ENCODE data around the gene XPNPEP2.

Gene XPNPEP2

DNA sequence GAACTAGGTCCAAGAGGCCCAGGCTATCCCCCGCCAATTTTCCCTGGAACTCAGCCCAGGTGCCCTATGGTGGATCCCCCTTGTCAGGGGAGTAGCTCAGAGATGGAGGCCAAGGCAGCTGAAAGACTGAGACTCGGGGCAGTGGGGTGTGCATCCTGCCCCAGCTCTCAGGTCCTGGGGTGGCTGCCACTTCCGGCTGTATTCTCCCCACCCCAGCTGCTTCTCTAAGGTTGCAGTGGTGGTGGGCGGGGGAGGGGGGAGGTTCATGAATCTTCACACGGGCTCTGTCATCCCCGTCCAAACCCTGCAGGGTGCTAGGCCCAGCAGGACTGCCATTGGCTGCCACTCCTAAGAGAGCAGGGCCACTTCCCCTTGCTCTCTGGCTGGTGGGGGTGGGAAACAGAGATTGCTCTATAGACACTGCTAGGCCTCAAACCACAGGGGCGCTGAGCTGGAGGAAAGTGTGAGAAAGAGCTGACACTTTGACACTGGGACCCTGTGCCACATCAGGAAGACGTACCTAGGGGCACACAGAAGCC, 42.4 kb downstream of the XPNPEP2 start:
- no peak for DNase-seq

DNA sequence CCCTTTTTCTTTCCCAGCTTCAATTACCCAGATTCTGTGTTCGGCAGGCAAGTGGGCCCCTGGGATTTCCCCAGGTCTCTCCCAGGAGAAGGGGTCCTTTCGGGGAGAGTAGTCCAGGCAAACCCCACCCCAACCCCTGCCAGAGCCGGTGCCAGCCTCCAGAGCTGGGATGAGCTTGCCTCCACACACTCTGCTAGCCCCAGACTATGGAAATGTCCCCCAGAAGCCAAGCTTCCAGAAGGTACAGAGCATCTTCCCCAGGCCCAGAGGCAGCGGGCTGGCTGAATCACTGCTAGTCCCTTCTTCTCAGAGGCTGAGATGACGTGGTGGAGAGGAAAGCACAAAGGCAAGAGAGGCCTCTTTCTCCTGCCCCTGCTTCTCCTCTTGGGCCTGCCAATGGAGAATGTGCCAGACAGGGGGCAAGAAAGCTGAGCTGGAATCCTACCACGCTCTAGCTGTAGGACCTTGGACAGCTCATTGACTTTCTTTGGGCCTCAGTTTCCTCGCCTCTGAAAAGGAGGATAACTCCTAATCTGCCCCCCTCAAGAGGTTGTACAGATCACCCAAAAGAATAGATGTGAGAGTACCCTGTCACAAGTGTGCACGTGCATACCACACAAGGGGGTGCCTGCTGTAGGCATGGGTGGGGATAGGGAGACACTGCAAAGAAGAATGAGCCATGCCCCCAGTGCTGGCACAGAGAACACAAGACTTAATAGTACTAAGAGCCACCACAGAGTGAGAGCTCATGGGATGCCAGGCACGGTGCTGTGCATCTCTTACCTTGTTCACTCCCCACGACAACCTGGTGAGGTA, 43.1 kb downstream of the XPNPEP2 start:
- no peak for DNase-seq

DNA sequence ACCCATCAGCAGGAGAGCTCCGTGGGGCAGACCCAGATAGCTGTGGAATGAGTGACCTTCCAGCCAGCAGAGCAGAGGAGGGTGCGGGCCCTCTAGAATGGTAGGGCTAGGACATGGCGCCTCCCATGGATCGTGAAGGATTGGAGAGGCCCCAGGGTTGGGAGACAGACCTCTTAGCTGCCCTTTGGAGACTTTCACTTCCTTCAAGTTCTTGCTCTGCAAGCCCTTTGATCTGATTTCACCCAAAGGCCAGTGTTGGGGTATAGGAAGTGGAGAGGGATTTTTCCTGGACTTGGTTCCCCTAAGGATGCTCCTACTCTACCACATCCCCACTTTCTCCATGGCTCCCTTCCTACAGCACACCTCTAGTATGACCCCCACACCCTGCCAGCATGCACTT, 43.9 kb downstream of the XPNPEP2 start:
- DNase-seq: no peak

DNA sequence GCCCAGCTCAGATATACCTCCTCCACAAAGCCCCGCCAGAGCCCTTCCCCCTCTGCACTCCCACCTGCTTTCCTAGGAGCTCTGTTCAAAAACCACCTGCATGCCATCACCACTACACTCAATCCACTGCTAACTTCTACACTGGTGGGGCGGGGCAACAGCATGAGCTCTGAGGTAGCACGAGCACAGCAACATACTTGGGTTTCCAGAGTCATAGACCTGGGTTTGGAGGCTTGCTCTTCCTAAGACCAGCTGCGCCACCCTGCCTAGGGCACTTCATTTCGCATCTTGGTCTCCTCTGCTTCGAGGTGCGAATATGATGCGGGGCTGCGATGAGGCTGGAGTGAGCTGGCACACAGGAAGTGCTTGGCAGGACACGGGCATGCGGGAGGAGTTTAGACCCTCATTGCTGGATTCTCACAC, 44.5 kb downstream of the XPNPEP2 start:
- DNase-seq: no peak

DNA sequence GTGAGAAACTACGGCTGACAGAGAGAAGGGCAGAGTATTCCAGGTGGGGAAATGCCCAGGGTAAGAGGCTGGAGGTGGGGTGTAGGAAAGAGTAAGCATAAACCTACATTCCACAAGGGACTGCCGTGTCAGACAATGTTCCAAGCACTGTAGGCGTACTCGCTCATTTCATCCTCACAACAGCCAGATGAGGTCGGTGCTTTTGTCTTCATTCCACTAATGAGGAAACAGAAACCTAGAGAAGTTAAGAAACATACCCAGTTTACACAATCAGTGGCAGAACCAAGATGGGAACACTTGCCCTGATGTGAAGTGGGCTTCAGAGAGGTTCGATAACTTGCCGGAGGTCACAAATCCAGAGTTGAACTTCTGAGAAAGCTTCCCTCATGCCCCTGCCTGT, 45.6 kb downstream of the XPNPEP2 start:
- no peak for DNase-seq

DNA sequence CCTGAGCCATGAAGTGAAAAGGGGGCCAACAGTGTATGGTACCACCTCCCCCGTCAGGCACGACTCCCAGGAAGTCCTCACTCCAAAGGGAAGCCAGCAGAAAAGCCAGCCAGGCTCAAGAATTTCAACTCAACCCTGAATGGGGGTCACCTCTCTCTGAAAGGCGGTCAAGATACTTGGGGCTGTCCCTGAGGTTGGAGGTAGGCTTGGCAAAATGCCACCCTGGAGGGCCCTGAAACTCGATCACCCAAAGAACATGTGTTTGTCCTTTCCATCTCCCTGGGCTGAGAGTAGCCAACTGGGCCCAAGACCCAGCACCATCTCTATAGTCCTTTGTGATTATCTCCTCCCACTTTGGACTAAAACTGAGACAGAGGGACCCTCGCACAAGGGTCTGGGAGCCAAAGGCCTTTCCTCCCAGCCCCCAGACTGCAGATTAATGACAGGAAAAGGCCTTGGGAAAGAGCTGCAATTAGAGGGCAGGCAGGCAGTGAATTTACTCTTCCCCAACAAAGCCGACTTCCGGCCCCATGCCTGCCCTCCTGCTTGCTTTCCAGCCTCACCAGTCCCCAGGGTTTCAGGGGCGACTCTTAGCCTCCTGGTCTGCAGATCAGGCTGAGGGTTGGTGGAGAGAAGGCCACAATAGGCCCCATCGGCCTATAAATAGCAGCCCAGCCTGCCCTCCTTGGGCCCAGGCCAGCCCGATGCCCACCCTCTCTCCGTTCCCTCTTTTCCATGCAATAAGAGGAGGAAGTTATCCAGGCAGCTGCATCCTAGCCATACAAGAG, 46.6 kb downstream of the XPNPEP2 start:
- DNase-seq: no peak

DNA sequence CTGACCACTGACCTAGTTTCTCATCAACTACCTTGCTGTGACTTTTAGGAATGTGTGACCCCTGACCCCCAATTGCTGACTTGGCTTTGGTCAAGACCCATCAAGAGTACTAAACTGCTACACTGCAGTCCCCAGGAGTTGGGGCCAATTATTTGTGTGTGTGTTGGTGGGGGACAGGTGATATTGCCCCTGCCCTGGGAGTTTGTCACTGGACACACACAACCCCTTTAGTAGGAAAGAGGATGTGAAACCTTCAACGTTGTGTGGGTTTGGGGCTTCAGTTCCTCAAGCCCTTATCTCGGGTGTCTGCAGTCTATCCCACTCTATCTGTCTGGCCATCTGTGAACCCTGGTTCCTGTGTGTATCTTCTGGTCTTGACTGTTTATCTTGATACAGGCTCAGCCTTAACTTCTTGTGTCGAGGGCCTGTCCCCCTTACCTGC, 47.5 kb downstream of the XPNPEP2 start:
- DNase-seq: no peak

DNA sequence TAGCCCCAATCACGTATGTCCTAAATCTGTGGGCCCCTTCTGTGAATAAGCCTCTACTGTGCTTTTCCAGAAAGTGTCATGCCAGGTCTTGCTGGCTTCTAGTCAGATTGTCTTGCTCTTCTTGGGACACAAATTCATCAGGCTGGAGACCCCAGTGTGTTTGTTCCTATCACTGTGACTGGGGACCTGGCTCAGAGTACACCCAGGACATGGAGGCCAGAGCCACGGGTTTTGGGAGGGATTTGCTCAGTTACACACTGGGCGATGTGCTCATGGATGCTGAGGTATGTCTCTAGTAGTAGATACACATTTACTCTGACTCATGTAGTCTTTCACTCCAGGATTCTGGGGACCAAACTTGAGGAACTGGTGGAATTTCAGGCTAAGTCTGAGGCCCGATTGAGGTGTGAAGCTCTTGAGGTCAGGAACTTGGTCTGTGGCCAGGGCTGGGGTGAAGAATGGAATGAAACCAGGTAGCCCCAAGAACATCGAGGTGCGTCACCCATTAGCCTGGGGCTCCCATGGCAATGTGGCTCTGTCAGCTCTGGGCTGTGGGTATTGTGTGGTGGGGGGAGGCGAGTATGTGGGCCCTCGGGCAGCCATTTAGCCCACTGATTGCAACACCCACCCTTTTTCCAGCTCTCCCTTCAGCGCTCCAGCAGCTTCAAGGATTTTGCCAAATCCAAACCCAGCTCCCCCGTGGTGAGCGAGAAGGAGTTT, 48.7 kb downstream of the XPNPEP2 start:
- DNase-seq: no peak

DNA sequence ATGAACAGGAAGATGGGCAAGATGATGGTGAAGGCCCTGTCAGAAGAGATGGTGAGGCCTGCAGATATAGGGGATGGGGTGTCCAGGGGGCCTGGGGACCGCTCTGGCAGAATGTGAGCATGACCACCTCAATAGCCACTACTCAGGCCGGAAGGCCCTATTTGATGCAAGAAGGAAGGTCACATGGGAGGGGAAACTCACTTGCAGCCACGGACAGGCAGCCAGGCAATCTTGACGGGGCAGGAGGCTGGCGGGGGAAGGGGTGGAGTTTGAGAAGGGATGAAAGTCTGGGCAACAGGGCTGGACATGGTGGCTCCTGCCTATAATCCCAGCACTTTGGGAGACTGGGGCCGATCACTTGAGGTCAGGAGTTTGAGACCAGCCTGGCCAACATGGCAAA, 49.7 kb downstream of the XPNPEP2 start:
- DNase-seq: no peak

DNA sequence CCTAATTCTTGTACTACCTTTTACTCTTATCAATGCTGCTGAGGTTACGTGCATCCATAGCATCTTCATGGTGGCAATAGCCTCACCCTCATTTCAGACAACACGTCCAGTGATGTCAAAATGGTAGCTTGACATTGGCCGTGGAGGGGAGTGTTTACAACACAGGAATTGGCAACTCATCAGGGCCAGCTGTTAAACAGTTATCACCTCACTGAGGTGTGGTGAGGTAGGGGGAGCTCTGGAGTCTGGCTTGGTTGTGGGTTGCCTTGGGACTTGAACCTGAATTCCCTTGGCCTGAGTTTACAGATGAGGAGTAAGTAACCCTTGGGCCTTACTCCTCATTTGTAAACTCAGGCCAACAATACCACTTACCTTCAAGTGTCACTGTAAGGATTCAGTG, 51.4 kb downstream of the XPNPEP2 start:
- DNase-seq: no peak

DNA sequence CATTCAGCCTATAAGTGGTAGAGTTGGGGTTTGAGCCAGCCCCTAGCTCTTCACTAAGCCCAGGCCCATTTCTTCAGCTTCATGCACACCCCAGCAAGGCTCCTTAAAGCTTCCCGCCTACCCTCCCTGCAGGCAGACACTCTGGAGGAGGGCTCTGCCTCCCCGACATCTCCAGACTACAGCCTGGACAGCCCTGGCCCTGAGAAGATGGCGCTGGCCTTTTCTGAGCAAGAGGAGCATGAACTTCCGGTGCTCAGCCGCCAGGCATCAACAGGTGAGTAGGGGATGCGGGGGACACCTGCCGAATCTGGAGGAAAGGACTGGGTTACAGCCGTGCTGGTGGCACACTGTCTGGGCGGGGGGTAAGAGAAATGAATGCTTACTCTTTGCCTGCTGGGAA, 52.0 kb downstream of the XPNPEP2 start:
- no peak for DNase-seq

DNA sequence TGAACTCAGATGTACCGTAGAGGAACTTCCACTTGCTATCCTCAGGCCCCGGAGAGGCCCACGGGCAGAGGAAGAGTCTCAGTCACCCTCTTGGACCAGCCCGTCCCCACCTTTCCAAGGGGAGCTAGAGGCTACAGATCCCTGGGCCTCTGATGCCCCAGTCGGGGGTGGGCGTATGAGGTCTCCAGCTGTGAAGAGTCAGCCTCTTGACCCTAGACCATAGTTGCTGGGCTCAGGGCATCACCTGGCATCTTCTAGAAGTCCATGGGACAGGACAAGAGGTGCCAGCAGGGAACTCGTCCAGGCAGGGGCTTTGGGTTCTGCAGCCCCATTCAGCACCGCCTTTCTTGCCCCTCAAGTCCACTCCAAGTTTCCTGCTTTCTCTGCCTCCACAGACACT, 52.6 kb downstream of the XPNPEP2 start:
- no peak for DNase-seq

DNA sequence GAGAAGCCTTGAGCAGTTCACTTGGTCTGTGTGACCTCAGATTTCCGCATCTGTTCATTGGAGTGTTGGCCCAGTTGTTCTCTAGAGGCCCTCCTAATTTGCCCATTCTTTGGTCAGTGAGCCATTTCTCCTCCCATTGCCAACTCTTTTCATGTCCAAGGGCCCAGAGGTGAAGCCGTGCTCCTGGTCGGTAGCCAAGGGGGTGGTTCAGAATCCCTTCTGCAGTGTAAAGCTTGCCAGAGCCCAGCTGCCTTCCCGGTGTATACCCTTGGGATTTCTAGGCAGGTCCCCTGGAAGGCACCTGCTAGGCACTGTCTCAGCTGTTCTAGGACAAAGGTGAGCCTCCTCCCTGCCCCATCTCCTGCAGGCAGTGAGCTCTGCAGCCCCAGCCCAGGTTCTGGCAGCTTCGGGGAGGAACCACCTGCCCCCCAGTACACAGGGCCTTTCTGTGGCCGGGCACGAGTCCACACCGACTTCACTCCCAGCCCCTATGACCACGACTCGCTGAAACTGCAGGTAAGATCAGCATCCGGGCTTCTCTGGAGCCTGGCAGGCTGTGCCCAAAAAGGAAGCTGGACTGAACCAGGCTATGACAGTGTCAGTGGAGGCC, 53.3 kb downstream of the XPNPEP2 start:
- DNase-seq: peak; percentile 58

DNA sequence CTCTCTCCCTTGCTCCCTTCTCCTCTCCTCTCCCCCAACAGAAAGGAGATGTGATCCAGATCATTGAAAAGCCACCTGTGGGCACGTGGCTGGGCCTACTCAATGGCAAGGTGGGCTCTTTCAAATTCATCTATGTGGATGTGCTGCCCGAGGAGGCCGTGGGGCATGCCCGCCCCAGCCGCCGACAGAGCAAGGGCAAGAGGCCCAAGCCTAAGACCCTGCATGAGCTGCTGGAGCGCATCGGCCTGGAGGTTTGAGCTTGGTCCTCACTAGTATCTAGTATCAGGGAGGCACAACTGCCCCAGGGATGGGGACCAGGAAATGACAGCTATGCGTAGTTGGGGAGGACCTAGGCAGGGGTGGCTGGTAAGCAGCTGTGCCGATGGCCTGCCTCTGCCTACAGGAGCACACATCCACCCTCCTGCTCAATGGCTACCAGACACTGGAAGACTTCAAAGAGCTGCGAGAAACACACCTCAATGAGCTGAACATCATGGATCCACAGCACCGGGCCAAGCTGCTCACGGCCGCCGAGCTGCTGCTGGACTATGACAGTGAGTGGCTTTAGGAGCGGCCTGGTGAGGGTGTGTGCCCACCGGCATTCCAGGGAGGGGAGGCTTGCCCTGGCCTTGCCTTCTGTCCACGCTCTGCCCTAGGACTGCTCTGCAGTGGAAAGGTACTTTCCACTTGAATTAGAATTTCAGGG, 54.0 kb downstream of the XPNPEP2 start:
- DNase-seq: no peak

DNA sequence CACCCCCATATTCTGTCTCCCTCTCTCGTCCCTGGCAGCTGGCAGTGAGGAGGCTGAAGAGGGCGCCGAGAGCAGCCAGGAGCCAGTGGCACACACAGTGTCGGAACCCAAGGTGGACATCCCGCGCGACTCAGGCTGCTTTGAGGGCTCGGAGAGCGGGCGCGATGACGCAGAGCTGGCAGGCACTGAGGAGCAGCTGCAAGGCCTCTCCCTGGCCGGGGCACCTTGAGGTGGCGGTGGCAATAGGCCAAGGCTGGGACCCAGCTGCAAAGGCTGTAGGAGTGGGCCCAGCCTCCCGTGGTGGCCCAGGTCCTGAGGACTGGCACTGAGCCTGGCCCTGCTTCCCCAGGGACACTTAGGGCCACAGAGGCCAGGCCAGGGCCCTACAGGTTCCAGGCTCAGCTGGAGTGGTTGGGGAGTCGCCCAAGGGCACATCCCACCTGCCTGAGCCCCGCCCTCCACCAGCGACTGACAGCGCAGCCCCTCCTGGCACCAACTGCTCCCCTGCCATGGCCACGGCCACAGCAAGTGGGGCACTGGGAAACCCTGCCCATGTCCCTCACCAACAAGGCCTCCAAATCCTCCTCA, 54.9 kb downstream of the XPNPEP2 start:
- DNase-seq: peak; percentile 32

DNA sequence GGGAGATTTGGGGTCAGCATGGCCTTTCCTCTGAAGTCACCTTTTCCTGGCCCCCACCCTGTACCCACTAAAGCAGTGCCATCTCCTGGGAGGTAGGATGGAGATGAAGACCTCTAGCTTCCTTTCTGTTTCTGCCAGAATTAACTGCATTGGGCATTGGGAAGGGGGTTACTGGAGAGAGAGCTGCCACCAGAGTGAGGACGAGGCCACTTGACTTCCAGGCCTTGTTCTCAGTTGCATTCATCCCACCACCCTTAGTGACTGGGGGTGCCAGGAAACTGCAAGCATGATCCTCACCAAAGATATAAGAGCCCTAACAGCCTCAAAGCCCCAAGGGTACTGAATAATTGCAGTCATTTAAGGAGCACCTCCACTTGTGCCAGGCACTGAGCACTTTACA, 56.8 kb downstream of the XPNPEP2 start:
- DNase-seq: no peak

DNA sequence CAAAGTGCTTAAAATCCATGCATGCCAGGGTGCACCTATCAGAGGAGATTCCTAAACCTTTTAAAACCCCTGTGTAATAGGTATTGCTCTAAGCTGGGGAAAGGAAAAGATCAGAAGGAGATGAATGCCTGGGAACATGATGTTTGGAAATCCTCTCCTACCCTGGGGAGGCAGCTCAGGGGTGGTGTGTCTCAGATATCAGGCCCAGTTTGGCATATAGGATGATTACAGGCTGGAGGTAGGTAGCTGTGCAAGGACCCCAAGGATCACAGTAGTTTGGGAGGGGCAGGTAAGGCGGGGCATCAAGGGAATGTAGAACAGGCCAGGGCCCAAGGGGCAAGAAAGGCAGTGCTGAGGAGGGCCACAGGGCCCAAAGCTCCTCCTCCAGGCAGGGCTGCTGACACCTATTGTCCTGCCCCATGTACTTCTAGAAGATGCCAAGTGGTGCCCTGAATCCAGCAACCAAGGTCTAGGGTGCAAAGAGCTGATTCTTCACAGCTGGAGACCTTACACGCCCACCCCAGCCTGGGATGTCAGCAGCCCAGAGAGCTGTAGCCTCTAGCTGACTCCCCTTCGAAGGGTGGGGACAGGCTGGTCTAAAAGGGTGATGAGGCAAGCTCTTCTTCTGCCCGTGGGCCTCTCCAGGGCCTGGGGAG, 58.6 kb downstream of the XPNPEP2 start:
- DNase-seq: no peak

DNA sequence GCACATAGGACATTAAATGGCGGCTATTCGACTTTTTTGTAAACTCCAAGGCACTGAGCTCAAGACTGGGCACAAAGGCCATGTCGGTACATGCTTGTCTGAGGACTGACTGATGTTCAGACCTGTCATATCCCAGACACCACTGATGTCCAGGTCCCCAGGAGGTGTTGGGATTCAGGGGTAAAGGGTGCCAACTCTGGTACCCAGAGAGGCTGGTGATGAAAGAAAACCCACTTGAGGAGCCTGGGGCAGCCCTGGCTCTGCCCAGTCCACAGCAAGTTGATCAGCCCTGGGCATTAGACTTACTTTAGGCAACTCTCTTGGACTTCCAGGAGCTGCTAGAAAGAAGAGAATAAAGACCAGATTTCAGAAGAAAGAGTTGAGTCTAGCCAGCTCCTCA, 59.7 kb downstream of the XPNPEP2 start:
- no peak for DNase-seq

DNA sequence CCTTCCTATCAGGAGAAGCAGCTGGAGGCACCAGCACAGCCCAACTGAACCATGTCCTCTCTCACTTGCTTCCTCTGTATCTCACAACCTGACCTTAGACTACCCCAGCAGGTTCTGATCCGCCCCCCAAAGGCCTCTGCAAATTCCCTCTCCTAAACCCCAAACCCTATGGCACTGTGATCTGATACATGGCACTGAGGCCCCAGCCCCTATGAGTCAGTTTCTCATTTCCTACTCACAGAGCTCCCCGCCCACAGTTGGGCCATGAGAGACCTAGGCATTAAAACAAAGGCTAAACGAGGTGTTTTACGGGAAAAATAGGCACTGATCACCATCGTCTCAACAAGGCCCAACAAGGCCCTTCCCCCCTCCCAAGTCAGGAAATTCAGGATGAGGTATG, 60.1 kb downstream of the XPNPEP2 start:
- no peak for DNase-seq

DNA sequence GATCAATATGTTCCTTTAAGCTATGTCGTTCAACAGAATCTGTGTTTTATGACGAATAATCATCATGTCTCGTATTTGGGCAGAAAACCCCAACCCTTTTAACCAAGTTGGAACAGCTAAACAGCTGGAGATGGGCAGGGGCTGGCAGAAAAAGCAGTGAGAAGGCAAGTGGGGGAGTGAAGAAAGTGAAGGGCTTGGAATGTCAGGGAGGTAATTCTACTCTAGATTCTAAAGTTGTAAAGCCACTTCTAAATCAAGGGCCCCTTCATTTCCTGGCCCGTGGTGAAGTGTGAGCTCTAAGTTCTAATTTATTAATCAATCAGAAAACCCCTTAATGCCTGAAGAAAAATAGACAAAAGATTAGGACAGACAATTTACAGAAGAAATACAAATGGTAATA, 61.4 kb downstream of the XPNPEP2 start:
- DNase-seq: no peak

DNA sequence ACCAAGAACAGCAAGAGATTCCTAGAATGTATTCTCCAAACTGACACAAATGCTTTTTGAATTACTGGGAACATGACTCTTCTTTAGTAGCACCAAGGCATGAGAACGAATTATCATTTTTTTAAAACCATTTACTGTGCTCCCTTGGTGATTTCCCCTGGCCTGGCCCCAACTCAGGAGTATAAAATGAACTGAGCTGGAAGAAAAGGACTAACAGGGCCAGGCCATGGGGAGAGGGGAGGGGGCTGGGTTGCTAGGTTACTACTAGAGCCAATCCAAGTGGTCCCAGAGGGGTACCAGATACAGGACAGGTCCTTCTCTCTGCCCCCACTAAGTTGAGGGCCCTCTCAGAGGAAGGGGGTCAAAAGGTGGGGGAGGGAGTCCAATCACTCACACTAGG, 64.1 kb downstream of the XPNPEP2 start:
- DNase-seq: no peak

All from NCI-H345 (cell line).